H1 (cell line): ENCODE data around the gene MAN1C1. TPM values are rescaled to one million over a fixed set of nuclear protein-coding genes. Genes with fewer than 3 reads are reported as not detected.

Source experiments
- CTCF ChIA-PET: fragments of 300-600 bp; sonication (Branson Sonifier 250); formaldehyde crosslinking; loops from one replicate; lab custom pipeline; 2021; ENCODE audit not compliant: partially characterized antibody; lab: Charles Lee
- POLR2A ChIA-PET: fragments of 300-600 bp; sonication (Branson Sonifier 250); formaldehyde crosslinking; loops from one replicate; lab custom pipeline; 2021; ENCODE audit warnings: inconsistent platforms; ENCODE audit not compliant: partially characterized antibody; lab: Charles Lee
- DNase-seq, 2 experiments: peaks; one replicate each; pipeline versions ENCODE4 v3.0.0 to v3.0.0-alpha.2; 2010 to 2022; ENCODE audit warnings: low spot score in 2 of 2, low read depth in 1 of 2, mixed read lengths in 1 of 2
- FAIRE-seq: peaks from 2 replicates; lab custom pipeline; 2011; peaks lifted over from hg19 to GRCh38; lab: Jason Lieb, UNC
- H2AFZ ChIP-seq: 2 replicates; pipeline ENCODE4 v1.8.1; 2012; ENCODE audit warnings: low read length, inconsistent platforms
- H2AK5ac ChIP-seq: 2 replicates; pipeline ENCODE4 v1.6.1; 2013; ENCODE audit warnings: low read depth, low read length
- H2BK120ac ChIP-seq: replicated peaks from 2 replicates; pipeline ENCODE3; 2013; ENCODE audit warnings: low read depth, low read length, inconsistent platforms
- H2BK12ac ChIP-seq: 2 replicates; pipeline ENCODE4 v1.6.1; 2013; ENCODE audit warnings: low read depth, low read length
- H2BK15ac ChIP-seq: 2 replicates; pipeline ENCODE4 v1.6.1; 2013; ENCODE audit warnings: low read length
- H2BK20ac ChIP-seq: 2 replicates; pipeline ENCODE4 v1.6.1; 2013; ENCODE audit warnings: low read length
- H2BK5ac ChIP-seq: 2 replicates; pipeline ENCODE4 v1.6.1; 2013; ENCODE audit warnings: low read depth, low read length
- H3K14ac ChIP-seq: 2 replicates; pipeline ENCODE4 v1.6.1; 2013; ENCODE audit warnings: inconsistent platforms; ENCODE audit not compliant: insufficient read length
- H3K18ac ChIP-seq: 2 replicates; pipeline ENCODE4 v1.6.1; 2013; ENCODE audit warnings: low read length; ENCODE audit errors: extremely low read depth
- H3K23ac ChIP-seq: 2 replicates; pipeline ENCODE4 v1.6.1; 2013; ENCODE audit warnings: inconsistent platforms; ENCODE audit not compliant: insufficient read length
- H3K23me2 ChIP-seq: 2 replicates; pipeline ENCODE4 v1.6.1; 2013; ENCODE audit warnings: low read depth, low read length
- H3K27ac ChIP-seq: 2 replicates; pipeline ENCODE4 v1.6.1; 2011; ENCODE audit warnings: low read depth, low read length, inconsistent platforms
- H3K27me3 ChIP-seq, 4 experiments: replicated peaks in 1 of 4; 1 replicate in 1 of 4; 2 replicates in 3 of 4; pipeline versions ENCODE4 v1.6.1 to v1.8.1; 2011 to 2013; ENCODE audit warnings: low read length in 3 of 4, mild to moderate bottlenecking in 3 of 4, inconsistent platforms in 2 of 4, mixed read lengths in 2 of 4, moderate library complexity in 1 of 4; ENCODE audit not compliant: control insufficient read depth in 3 of 4, insufficient read depth in 3 of 4; ENCODE audit errors: extremely low read depth in 1 of 4
- H3K36me3 ChIP-seq, 4 experiments: 2 replicates each; pipeline versions ENCODE4 v1.6.1 to v1.8.1; 2011 to 2013; ENCODE audit warnings: mild to moderate bottlenecking in 4 of 4, low read length in 3 of 4, moderate library complexity in 2 of 4, control low read depth in 1 of 4, inconsistent platforms in 1 of 4; ENCODE audit not compliant: insufficient read depth in 4 of 4, control insufficient read depth in 2 of 4
- H3K4ac ChIP-seq: replicated peaks from 2 replicates; pipeline ENCODE3; 2013; ENCODE audit warnings: low read length, low read depth, mixed read lengths, inconsistent platforms; ENCODE audit not compliant: insufficient read length
- H3K4me1 ChIP-seq, 4 experiments: replicated peaks in 1 of 4; 1 replicate in 1 of 4; 2 replicates in 3 of 4; pipeline versions ENCODE4 v1.6.1 to v1.8.1; 2011 to 2013; ENCODE audit warnings: low read length in 3 of 4, inconsistent platforms in 2 of 4, mixed read lengths in 1 of 4; ENCODE audit not compliant: insufficient read depth in 4 of 4, control insufficient read depth in 3 of 4
- H3K4me2 ChIP-seq, 2 experiments: 2 replicates each; pipeline versions ENCODE4 v1.6.1 to v1.8.1; 2011 to 2013; ENCODE audit warnings: low read depth in 2 of 2, low read length in 2 of 2, control low read depth in 1 of 2, inconsistent platforms in 1 of 2, mild to moderate bottlenecking in 1 of 2; ENCODE audit not compliant: insufficient read depth in 1 of 2
- H3K4me3 ChIP-seq, 4 experiments: fragments of 200-600, 300-600 bp in 1 of 4; sonication (generic), shearing (Covaris generic), sonication (Bioruptor Twin) in 1 of 4; 2 replicates each; pipeline versions ENCODE4 v1.5.1 to v1.8.1; 2011 to 2016; ENCODE audit warnings: low read length in 4 of 4, low read depth in 3 of 4, control low read depth in 2 of 4, inconsistent platforms in 2 of 4, mild to moderate bottlenecking in 2 of 4, mixed read lengths in 1 of 4, moderate library complexity in 1 of 4; ENCODE audit not compliant: insufficient read depth in 2 of 4; ENCODE audit errors: extremely low read depth in 1 of 4
- H3K56ac ChIP-seq: replicated peaks from 2 replicates; pipeline ENCODE3; 2013; ENCODE audit warnings: low read depth, mild to moderate bottlenecking, mixed read lengths, low read length, inconsistent platforms; ENCODE audit not compliant: insufficient read length
- H3K79me1 ChIP-seq: 2 replicates; pipeline ENCODE4 v1.6.1; 2013; ENCODE audit warnings: low read depth, low read length, control low read depth
- H3K79me2 ChIP-seq, 2 experiments: 2 replicates each; pipeline versions ENCODE4 v1.6.1 to v1.8.1; 2012 to 2013; ENCODE audit warnings: low read length in 2 of 2, mild to moderate bottlenecking in 2 of 2, inconsistent platforms in 1 of 2; ENCODE audit not compliant: insufficient read depth in 2 of 2, control insufficient read depth in 1 of 2
- H3K9ac ChIP-seq, 4 experiments: replicated peaks in 1 of 4; 1 replicate in 1 of 4; 2 replicates in 3 of 4; pipeline versions ENCODE4 v1.6.1 to v1.8.1; 2011 to 2013; ENCODE audit warnings: low read depth in 3 of 4, low read length in 3 of 4, control low read depth in 2 of 4, mild to moderate bottlenecking in 2 of 4, moderate library complexity in 2 of 4, inconsistent platforms in 1 of 4; ENCODE audit errors: extremely low read depth in 1 of 4
- H3K9me3 ChIP-seq, 2 experiments: 2 replicates each; pipeline versions ENCODE4 v1.6.1 to v1.8.1; 2012 to 2013; ENCODE audit warnings: mild to moderate bottlenecking in 2 of 2, moderate library complexity in 2 of 2, control low read depth in 1 of 2, inconsistent platforms in 1 of 2, low read depth in 1 of 2, low read length in 1 of 2, mixed read lengths in 1 of 2; ENCODE audit not compliant: insufficient read depth in 2 of 2
- H4K20me1 ChIP-seq, 2 experiments: replicated peaks in 1 of 2; 2 replicates each; pipeline versions ENCODE3 to v1.8.1; 2011 to 2013; ENCODE audit warnings: inconsistent platforms in 2 of 2, low read length in 2 of 2, mild to moderate bottlenecking in 1 of 2; ENCODE audit not compliant: insufficient read depth in 2 of 2, control insufficient read depth in 1 of 2
- H4K5ac ChIP-seq: 2 replicates; pipeline ENCODE4 v1.6.1; 2013; ENCODE audit warnings: low read length, low read depth, mixed read lengths, inconsistent platforms; ENCODE audit not compliant: insufficient read length
- H4K8ac ChIP-seq: 2 replicates; pipeline ENCODE4 v1.8.0; 2013; ENCODE audit warnings: mild to moderate bottlenecking, moderate library complexity, low read length, inconsistent platforms; ENCODE audit not compliant: insufficient read depth; ENCODE audit errors: extremely low read depth
- H4K91ac ChIP-seq: replicated peaks from 2 replicates; pipeline ENCODE3; 2013; ENCODE audit warnings: low read length, mixed read lengths, inconsistent platforms; ENCODE audit not compliant: insufficient read length
- ASH2L ChIP-seq: fragments of 200-600, 300-600 bp; sonication (generic); IDR thresholded peaks from one replicate; pipeline ENCODE4 v1.7.1; 2017; ENCODE audit warnings: low read length
- BCL11A ChIP-seq, 2 experiments: IDR thresholded peaks; one replicate each; pipeline ENCODE4 v1.6.1; 2011; ENCODE audit warnings: low read depth in 2 of 2, low read length in 2 of 2, mild to moderate bottlenecking in 2 of 2
- CTBP2 ChIP-seq: IDR thresholded peaks from 2 replicates; pipeline ENCODE4 v1.7.0; 2011; ENCODE audit warnings: borderline replicate concordance, mild to moderate bottlenecking, moderate library complexity, mixed read lengths, low read length; ENCODE audit not compliant: insufficient read depth, insufficient read length
- EP300 ChIP-seq, 2 experiments: IDR thresholded peaks; 1 replicate in 1 of 2; 2 replicates in 1 of 2; pipeline ENCODE4 v1.6.1; 2011 to 2012; ENCODE audit warnings: low read depth in 2 of 2, low read length in 2 of 2, mild to moderate bottlenecking in 2 of 2, borderline replicate concordance in 1 of 2, inconsistent platforms in 1 of 2, moderate library complexity in 1 of 2
- GABPA ChIP-seq: IDR thresholded peaks from 2 replicates; pipeline ENCODE4 v1.6.1; 2011; ENCODE audit warnings: mild to moderate bottlenecking, low read length, moderate library complexity, borderline replicate concordance; ENCODE audit not compliant: insufficient read depth
- GTF2F1 ChIP-seq: IDR thresholded peaks from 2 replicates; pipeline ENCODE4 v1.6.1; 2012; ENCODE audit warnings: low read depth, low read length, improper control_type of control experiment, borderline replicate concordance
- JUN ChIP-seq: IDR thresholded peaks from 2 replicates; pipeline ENCODE4 v1.6.1; 2011; ENCODE audit warnings: low read depth, mild to moderate bottlenecking, improper control_type of control experiment, low read length
- JUND ChIP-seq: IDR thresholded peaks from 2 replicates; pipeline ENCODE4 v1.6.1; 2011; ENCODE audit warnings: mild to moderate bottlenecking, improper control_type of control experiment, low read length
- KDM1A ChIP-seq: fragments of 200-600, 300-600 bp; sonication (generic); IDR thresholded peaks from 2 replicates; pipeline ENCODE4 v1.7.1; 2016; ENCODE audit warnings: mild to moderate bottlenecking, low read length, borderline replicate concordance
- KDM4A ChIP-seq: IDR thresholded peaks from one replicate; pipeline ENCODE4 v1.7.1; 2012; ENCODE audit warnings: low read depth, mild to moderate bottlenecking, moderate library complexity, low read length, inconsistent platforms; ENCODE audit not compliant: severe bottlenecking
- RAD21 ChIP-seq, 2 experiments: IDR thresholded peaks in 1 of 2; conservative IDR thresholded peaks in 1 of 2; 2 replicates each; pipeline ENCODE4 v1.6.1; 2011; ENCODE audit warnings: low read depth in 2 of 2, low read length in 2 of 2, improper control_type of control experiment in 1 of 2, inconsistent platforms in 1 of 2, mild to moderate bottlenecking in 1 of 2, moderate library complexity in 1 of 2
- YY1 ChIP-seq: IDR thresholded peaks from 2 replicates; pipeline ENCODE4 v1.6.1; 2011; ENCODE audit warnings: low read depth, mild to moderate bottlenecking, low read length
- WGBS, 2 experiments: shearing (Covaris generic) in 1 of 2; methylation state at CpG; one replicate each; pipeline versions ENCODE4 v1.1.6 to v1.1.7; 2013 to 2015; ENCODE audit warnings: low lambda C conversion rate in 2 of 2, mixed read lengths in 2 of 2, inconsistent platforms in 1 of 2, low coverage in 1 of 2, missing lambda C conversion rate in 1 of 2; ENCODE audit not compliant: insufficient replicate concordance in 2 of 2, insufficient coverage in 1 of 2, insufficient read length in 1 of 2; ENCODE audit errors: extremely low coverage in 1 of 2, missing lambda C conversion rate in 1 of 2; 5-methylcytosine and 5-hydroxymethylcytosine counted together
- polyA plus RNA-seq, 7 experiments: library from polyadenylated mRNA; depleted of rRNA in 3 of 7; stranded (reverse) in 5 of 7; unstranded in 2 of 7; fragments of >200 nt in 5 of 7; fragments of 200-250 nt in 2 of 7; gene quantifications; 1 replicate in 5 of 7; 2 replicates in 1 of 7; 4 replicates in 1 of 7; pipeline versions ENCODE4 v1.2.1 to v1.2.3, GENCODE V29; 2011 to 2013; ENCODE audit warnings: missing spikeins in 2 of 7, mixed read lengths in 2 of 7
- total RNA-seq: library from RNA; stranded (reverse); fragmentation: NEBNext Ultra II Directional; extraction: Animal tissue kit (Norgen Biotek cat#: 25700); gene quantifications from 2 replicates; pipeline ENCODE4 v1.2.1, GENCODE V29; 2021

Gene MAN1C1
- total and polyA plus RNA-seq, 2 of the 8 experiments (the other 6 are each of a cell fraction or from before 2014, with no cell fraction given) = 7.8 to 15.2 TPM

GRCh38 chr1:25657121-25657882 is 40.7 kb downstream of the MAN1C1 start:
- Histone ChIP-seq H3K56ac (no peak overlapping the region), H3K14ac (no peak overlapping the region), H3K9me3 (no peaks in the 10 kb centered on the region), H3K79me2 (no peaks in the 10 kb centered on the region), H2BK15ac (no peak overlapping the region), H2BK5ac (no peak overlapping the region), H4K5ac (no peak overlapping the region), H2AFZ (no peak overlapping the region), H3K18ac (no peak overlapping the region), H2BK120ac (no peak overlapping the region), H3K27ac (no peak overlapping the region), H3K4ac (peak overlapping the region; percentile 50), H3K36me3 (no peaks in the 10 kb centered on the region), H3K23me2 (no peaks in the 10 kb centered on the region), H4K91ac (no peak overlapping the region), H3K27me3 (no peaks in the 10 kb centered on the region), H3K4me3 (no peak overlapping the region), H2BK20ac (no peak overlapping the region), H3K4me1 (peaks cover 0 to 10% (median 2%) of the 10 kb centered on the region in 4 experiments; a peak in 4 of 7 replicates), H4K8ac (no peak overlapping the region), H3K9ac (no peak overlapping the region), H3K4me2 (no peak overlapping the region), H2BK12ac (no peak overlapping the region), H3K79me1 (no peaks in the 10 kb centered on the region), H4K20me1 (no peaks in the 10 kb centered on the region), H2AK5ac (no peak overlapping the region), H3K23ac (no peak overlapping the region)
- FAIRE-seq (no peak), DNase-seq (peak in 1 of 2 experiments; percentile 40)
- ChIA-PET CTCF (interaction anchor here (0.9 to 2.6 kb wide), 5 partner anchors 10 to 68 kb away, joined by 3 to 6 read pairs (median 4); no protein-coding TSS in a partner anchor), POLR2A (interaction anchor here (0.7 kb wide), 1 partner anchor 17 kb away, joined by 3 read pairs; no protein-coding TSS in a partner anchor)
- WGBS, 2 experiments = 92% methylated on average over 6 of the region's 6 CpGs; no CpG with 5 or more reads in 1 of the 2 experiments
- TF ChIP-seq EP300 (IDR thresholded peaks at IDR 0.05; ENCODE audit: borderline replicate concordance in 1 of 2, low read depth in 2 of 2, low read length in 2 of 2) (no peak), RAD21 (IDR thresholded peaks at IDR 0.05 in 1 of 2, conservative IDR thresholded peaks at IDR 0.05 in 1 of 2; ENCODE audit: low read depth in 2 of 2, low read length in 2 of 2) (no peak), KDM4A (no peak), JUN (no peak), JUND (no peak), GTF2F1 (no peak), GABPA (no peak), CTBP2 (no peak), ASH2L (no peak), KDM1A (no peak), BCL11A (IDR thresholded peaks at IDR 0.05; ENCODE audit: low read depth in 2 of 2, low read length in 2 of 2) (no peak), YY1 (no peak)
